HG02678 (cell line): ENCODE results near the gene GRAPL.
"Not testable (repeated sequence)": the region's sequence is repeated elsewhere in the genome, so short reads cannot be mapped to it uniquely, and the experiment has no call there.

ENCODE experiments used
- ATAC-seq: cut with Tn5 transposase; IDR thresholded peaks from one replicate; pipeline ENCODE4 v1.9.1; 2021; ENCODE audit warnings: mild to moderate bottlenecking, moderate library complexity; ENCODE audit not compliant: unreplicated experiment

Gene GRAPL

DNA sequence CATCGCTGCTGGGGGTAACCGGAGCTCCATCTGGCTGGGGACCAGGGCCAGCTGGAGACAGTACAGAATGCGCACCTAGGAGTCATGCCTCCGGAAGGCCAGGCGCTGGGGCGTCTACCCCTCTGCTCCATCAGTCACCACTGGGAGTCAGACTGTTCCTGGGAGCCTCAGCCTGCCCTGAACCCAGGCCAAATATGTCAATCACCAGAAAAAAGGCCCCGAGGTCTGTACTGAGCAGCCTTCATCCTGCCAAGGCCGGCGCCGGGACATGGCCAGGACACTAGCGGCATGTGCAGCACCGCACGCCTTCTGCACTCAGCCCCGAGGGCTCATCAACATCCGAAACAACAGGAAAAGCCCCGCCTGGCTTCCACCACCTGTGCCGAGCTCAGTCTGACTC lies 8.7 kb downstream of the GRAPL start:
- not testable (repeated sequence) for ATAC-seq

DNA sequence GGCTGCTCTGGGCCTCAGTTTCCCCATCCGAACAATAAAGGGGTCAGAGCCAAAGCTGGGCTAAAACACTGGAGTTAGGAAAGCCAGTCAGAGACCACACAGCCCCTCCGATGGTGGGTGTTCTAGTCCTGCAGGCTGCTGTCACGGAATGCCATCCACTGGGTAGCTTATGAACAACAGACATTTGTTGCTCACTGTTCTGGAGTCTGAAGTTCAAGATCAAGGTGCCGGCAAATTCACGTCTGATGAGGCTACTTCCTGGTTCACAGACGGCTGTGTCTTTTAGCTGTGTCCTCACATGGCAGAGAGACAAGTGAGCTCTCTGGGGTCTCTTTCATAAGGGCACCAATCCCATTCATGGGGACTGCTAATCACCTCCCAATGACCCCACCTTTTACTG lies 9.2 kb downstream of the GRAPL start:
- ATAC-seq, result not testable (repeated sequence)

DNA sequence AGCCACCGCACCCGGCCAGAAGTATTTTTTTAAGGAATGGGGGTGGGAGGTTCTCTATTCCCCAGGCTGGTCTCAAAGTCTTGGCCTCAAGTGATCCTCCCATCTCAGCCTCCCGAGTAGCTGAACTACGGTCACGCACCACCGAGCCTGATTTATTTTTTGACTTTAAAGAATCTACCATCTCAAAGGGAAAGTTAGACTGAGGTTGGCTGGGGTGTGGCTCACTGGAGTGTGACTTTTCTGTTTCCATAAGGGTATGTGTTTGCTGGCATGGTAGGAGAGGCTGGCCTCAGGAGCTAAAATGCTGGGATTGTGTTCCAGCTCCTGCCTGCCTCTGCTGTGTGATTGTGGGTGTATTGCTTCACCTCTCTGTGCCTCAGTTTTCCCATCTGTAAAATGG lies 10.6 kb downstream of the GRAPL start:
- ATAC-seq, result not testable (repeated sequence)

DNA sequence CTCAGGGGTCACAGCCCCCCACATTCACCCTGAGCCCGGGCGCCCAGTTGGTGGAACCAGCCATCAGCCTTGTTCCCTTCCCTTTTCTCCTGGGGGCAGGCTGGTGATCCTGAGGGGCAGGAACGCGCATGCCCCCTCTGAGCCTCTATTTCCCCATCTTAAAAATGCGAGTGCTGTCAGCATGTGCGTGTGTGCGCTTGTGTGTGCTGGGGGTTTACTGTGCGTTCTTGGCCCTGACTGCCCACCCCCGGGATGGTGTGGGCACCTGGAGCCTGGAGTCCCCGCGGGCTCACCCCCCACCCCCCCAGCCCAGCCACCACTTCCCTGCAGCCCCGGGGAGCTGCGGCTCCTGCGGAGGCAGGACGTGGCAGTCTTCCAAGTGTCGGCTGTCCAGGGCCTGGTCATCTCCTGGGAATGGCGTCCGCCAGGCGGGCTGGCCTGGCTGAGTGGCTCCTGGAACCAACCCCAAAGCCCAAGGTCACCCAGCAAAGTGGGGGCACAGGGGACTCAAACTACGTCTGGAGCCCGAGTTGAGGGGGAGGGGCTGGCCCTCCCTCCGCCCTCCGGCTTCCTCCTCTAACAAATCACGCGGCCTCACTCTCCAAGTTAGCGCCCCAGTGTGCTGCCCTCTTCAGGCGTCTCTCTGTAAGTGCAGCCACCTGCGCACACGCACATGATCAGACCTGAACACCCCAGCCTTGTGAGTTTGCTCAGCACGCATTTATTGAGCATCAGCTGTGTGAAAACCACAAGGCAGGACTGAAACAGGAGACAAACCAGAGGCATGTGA lies 14.2 kb downstream of the GRAPL start:
- ATAC-seq, result peak; percentile 62

DNA sequence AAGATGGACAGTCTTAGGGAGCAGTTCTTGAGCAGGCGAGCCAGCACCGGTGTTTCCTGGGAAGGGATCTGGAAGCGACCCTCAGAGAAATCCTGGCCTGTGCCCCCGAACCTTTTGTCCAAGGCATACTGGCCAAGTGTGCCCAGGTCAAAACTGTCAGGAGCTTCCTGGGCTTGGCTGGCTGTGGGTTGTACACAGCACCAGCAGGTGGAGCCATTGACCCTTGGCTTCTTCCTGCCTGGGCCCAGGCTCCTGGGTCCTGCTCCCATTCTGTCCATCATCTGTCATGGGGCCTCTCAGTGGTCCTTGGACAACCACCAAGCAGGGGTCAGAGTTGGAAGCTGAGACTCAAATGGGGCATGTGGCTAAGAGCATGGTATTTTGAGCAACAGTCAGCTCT lies 15.0 kb downstream of the GRAPL start:
- ATAC-seq, result not testable (repeated sequence)

DNA sequence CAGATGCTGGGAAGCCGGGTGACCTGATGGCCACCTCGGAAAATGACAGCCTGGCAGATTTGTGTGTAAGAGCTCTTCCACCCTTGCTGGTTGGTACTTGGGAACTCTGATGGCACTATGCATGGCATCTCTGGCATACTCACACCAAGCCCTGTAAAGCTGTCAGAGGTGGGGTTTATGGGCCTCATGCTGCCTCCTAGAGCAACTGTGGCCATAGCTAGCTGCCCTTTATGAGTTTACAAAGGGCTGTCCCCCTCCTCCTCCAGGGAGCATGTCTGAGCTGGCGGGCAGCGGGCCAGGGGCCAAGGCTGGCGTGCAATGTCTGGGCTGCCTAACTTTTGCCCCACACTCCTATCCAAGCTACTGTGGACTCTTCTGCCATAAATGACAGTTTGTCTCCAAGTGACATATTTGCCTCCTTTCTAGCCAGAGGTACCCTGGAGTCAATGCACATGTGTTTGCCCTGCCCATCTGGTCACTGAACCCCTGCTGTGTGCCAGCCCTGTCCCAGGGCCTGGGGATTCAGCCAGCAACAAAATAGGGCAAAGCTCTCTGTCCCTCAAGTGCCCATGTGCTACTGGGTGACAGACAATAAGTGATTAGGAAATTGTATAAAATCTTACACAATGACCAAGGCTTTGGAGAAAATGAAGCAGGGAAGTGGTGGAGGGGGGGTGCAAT lies 15.8 kb downstream of the GRAPL start:
- ATAC-seq, result not testable (repeated sequence)

DNA sequence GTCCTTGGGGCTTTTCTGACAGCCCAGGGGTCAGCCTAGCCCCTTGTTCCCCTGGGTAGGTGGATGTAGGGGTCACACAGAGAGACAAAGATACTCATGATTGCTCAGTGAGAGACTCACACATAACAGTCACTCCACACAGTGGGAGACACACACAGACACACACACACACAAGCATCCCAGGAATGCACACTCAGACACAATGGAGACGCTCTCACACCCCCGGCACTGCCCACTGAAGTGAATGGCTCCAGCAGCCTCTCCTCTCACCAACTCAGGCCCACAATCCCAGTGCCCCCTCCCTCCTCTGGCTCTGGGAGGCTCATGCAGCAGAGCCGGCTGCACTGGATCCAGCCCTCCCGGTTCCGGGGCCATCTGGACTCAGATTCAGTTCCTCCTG lies 17.0 kb downstream of the GRAPL start:
- not testable (repeated sequence) for ATAC-seq

DNA sequence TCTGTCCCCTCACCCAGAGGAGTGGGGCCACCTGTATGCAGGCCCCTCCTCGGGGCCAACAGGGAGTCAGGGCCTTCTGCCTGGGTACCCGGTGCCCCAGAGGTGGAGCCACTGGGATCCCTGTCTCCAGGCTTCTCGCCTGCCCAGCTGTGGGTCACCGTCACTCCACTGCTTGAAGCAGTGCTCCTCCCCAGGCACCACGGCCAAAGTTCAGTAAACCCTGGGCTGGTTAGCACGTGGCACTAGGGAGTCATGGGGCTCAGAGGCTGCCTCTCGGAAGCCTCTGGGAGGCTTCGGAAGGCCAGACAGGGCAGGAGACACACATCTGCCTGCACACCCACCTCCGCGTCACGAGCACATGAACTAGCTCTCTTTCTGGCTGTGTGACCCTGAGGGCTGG lies 18.1 kb downstream of the GRAPL start:
- ATAC-seq, result not testable (repeated sequence)

DNA sequence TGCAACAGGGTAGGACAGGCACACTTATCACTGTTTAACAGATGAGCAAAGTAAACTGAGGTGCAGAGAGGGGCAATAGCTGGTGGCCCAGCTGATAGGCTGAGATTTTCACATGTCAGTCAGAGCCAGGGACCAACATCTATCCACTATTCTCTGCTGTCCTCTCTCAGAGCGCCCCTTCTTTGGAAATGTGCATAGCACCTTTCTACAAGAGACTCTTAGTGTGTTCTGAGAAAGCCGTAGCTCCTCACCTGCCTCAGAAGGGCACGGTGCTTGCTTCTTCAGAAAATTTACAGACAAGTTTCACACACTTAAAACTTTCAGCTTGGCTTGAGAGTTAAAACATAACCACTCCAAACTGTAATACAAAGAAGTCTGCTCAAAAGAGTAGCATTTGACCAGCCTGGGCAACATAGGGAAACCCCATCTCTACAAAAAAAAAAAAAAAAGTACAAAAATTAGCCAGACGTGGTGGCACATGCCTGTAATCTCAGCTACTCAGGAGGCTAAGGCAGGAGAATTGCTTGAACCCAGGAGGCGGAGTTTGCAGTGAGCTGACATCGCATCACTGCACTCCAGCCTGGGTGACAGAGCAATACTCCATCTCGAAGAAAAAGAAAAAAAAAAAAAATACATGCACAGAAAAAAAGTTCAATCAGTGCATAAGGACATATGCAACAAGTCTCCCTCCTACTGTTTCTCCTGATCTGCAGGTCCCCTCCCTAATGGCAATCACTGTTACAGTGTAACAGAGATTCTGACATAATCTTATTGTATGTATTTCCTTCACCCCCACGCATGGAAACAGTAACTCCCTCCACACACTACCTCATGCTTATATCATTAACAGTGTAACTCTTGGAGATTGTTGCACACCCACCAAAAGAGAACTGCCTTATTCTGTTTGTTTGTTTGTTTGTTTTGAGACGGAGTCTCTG lies 23.6 kb downstream of the GRAPL start:
- ATAC-seq, result not testable (repeated sequence)

DNA sequence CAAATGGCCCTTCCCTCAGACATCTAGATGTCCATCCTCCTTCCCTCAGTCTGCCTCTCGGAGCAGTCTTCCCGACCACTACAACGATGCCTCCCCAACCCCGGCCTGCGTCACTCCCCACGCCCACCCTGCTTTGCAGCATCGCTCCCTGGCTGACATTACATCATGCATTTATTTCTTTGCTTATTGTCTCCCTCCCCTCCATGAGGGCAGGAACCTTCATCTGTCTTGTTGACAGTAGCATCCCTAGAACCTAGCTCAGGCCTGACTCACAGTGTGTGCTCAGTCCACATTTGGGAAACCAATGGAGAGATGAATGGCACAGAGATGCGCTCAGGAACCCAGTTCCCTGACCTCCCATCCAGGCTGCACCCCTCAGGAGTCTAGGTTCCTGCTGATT lies 30.2 kb downstream of the GRAPL start:
- not testable (repeated sequence) for ATAC-seq

DNA sequence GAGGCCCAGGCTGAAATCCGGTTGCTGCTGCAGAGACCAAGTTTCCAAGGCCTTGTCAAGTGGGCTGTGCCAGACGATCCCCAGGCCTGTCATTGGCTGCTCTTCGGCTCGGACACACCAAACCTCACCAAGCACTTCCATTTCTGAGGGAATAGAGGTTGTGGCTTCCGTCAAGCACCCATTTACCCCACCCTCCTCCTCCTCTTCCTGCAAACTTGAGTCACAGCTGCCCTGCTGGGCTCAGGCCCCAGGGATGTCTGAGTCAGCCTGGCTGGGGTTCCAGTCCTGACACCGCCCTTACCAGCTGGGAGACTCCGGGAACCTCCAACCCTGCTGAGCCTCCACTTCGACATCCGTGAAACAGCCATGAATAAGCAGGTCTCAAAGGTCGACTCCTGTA lies 31.1 kb downstream of the GRAPL start:
- ATAC-seq, result not testable (repeated sequence)

DNA sequence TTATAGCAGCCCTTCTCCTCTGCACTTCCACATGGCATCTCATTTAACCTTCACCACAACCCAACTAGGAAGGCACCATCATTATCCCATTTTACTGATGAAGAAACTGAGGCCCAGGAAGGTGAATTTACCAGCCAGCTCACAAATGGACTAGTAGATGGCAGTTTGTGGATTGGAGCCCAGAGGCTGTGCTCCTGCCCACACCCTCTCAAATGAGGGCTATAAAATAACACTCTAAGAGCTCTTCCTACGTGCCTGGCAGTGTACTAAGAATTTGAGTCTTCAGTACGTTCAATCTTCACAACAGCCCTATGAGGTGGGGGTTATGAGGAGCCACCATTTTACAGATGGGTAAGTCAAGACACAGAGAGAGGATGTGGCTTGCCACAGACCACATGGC lies 31.5 kb downstream of the GRAPL start:
- not testable (repeated sequence) for ATAC-seq

DNA sequence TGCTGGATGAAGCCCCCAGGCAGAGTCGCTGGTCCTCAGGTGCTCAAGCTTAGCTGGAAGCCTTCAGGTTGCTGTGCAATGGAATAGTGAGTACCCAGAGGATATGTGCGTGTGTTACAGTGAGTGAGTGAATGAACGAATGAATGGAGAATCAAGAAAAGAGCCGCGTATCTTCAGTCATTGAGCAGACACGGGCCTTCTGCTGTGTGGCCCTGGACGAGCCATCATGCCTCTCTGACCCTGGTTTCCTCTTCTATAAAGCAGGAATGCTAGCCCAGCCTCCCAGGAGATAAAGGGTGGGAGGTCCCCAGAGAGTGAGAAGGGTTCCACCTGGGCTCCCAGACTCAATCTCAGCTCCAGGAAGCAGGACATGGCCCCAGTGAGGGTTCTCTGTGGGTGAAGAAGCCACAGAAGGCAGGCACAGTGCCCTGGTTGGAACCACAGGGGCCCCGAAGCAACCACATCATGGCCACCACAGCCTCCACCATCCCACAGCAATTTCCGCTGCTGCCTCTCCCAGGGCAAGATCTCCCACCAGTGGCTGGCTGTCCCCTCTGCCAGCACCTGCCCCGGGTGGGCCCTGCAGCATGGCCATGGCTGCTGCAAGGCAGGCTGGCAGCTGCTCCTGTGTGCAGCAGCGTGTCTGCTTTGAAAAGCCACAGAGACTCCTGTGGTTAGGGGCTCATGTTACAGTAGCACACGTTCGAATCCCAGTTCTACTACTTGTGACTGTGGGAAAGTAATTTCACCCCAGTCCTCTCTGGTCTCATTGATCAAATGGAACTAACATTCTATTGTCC lies 34.1 kb downstream of the GRAPL start:
- ATAC-seq, result not testable (repeated sequence)

DNA sequence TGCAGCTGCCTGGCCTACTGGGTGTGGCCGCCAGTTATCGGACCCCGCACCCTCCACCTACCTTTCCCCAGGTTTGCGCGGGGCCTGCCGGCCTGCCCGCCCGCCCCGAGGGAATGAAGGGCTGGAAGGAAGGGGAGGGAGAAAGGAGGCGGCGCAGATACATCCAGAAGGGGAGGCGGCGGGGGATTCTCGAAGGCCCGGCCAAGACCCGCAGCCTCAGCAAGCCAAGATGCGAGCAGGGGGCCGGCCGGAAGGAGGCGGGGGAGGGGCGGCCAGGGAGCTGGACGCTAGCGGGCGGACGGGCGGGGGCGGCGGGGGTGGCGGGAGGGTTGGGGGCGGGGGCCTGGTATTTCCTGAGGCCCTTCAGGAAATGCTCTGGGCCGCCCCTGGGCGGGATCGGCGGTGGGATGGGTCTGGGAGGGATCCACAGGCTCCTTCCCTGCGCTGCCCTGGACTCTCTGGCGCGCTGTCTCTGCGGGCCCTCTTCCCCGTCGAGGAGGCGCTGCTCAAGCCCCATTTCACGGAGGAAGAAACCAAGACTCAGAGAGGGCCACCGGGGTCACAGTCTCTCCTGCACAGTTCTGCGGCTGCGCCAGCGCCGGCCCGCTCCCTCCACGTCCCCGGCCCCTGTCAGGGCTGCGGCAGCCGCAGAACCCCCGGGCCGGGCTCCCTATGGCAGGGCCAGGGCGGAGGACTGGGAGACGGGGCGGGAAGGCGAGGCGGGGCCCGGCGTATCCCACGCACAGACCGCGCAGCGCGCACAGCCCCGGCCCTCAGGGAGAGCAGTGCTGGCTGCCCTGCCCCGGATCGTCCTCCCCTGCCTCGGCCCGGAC lies 35.2 kb downstream of the GRAPL start:
- ATAC-seq, result not testable (repeated sequence)

DNA sequence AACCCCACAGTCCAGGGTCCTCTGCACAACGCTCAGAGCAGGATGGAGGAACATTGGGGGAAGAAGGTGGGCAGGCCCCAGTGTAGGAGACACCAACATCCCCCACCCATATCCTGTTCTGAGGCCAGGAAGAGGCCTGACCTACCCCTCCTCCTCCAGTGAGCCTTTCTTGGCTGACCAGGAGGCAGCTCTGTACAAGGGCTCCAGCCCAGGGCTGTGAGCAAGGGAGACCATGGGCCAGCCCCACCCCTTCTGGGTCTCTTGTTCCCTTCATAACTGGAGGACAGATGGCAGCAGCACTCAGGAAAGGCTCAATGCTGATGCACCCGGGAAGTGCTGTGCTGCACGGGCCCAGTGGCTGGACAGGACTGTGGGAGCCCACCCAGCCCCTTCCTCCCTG lies 47.0 kb downstream of the GRAPL start:
- not testable (repeated sequence) for ATAC-seq

DNA sequence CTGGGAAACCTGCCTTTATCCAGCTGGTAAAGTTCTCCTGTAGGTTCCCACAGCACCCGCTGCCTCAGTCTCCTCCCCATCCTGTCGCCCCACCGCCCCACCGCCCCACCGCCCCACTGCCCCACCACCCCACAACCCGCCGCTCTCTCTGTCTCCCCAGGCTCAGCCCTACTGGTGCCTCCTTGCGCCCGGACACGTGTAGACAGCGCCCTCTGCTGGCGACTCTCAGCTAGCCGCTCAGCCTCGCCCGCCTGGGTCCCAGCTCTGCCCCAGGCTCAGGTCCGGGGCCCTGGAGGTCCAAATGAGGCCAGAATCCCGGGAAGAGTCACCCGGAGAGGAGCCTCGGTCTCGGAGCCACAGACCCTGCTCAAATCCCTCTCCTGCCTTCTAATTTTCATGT lies 48.0 kb downstream of the GRAPL start:
- ATAC-seq, result peak; percentile 61

DNA sequence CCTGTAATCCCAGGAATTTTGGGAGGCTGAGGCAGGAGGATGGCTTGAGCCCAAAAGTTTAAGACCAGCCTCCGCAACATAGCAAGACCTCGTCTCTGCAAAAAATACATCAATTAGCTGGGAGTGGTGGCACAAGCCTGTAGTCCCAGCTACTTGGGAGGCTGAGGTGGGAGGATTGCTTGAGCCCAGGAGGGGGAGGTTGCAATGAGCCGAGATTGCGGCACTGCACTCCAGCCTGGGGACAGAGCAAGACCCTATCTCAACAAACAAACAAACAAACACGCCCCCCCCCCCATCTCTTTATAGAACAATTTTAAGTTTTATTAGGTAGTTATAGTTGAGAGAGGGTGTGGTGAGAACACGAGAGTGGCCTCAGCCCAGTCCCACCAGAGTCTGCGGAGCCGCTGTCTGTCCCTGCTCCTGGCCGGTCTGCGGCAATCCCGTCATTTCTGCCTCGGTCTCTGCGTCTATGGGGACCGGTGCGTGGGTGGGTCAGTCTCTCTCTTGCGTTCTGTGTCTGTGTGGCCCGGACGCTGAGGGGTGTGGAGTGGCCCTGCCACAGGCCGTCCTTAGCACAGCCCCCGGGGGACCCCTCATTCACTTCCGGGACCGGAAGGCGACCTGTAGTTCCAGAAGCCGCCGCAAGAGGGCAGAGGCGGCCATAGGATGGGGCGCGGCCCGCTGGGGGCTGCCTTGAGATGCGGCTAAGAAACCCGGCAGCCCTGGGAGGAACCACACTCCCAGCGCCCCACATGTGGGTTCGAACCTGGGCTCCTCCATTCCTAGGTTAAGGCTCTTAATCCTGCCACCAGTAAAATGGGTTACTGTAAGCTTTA lies 53.9 kb downstream of the GRAPL start:
- ATAC-seq, result peak; percentile 87
